Left lung (tissue), 10 donors: ENCODE results near the gene CDK5RAP1. TPM values are rescaled to one million over a fixed set of nuclear protein-coding genes. Genes with fewer than 3 reads are reported as not detected.

Experiments used
- ATAC-seq: fragments of 200-7000 bp; cut with Tn5 transposase; one replicate; pipeline ENCODE4 v1.9.1; 2020; ENCODE audit warnings: moderate library complexity
- DNase-seq, 4 donors: peaks; one replicate each; pipeline ENCODE4 v3.0.0-alpha.2; 2013 to 2020
- H3K27ac ChIP-seq, 2 donors: fragments of 200-600 bp; sonication (generic) in 1 of 2; one replicate each; pipeline versions ENCODE4 v1.5.0 to v1.8.0; 2020 to 2021
- H3K27me3 ChIP-seq, 2 donors: fragments of 200-600 bp; sonication (generic) in 1 of 2; one replicate each; pipeline versions ENCODE4 v1.5.0 to v1.8.0; 2020 to 2021
- H3K36me3 ChIP-seq, 2 donors: fragments of 200-600 bp; sonication (generic) in 1 of 2; one replicate each; pipeline versions ENCODE4 v1.5.0 to v1.8.0; 2020 to 2021
- H3K4me1 ChIP-seq, 2 donors: fragments of 200-600 bp; one replicate each; pipeline ENCODE4 v1.8.0; 2021
- H3K4me3 ChIP-seq, 2 donors: fragments of 200-600 bp; sonication (generic) in 1 of 2; one replicate each; pipeline versions ENCODE4 v1.5.0 to v1.8.0; 2020 to 2021; ENCODE audit warnings: mild to moderate bottlenecking in 1 of 2
- H3K9me3 ChIP-seq, 2 donors: fragments of 200-600 bp; sonication (generic) in 1 of 2; one replicate each; pipeline versions ENCODE4 v1.5.0 to v1.8.0; 2020 to 2021
- CTCF ChIP-seq, 2 donors: fragments of 200-600 bp; sonication (generic) in 1 of 2; IDR thresholded peaks; one replicate each; pipeline versions ENCODE4 v1.5.0 to v1.8.0; 2021; ENCODE audit warnings: antibody characterized with exemption in 2 of 2
- intact Hi-C, 2 donors: fragments of 100-400 bp; cut with DNase I; formaldehyde crosslinking; loops; one replicate each; pipeline versions ENCODE4 v1.11.2 to v1.14.2; 2022
- polyA plus RNA-seq, 6 donors: library from polyadenylated mRNA; unstranded; fragments of 120-200 nt; gene quantifications; one replicate each; pipeline ENCODE4 v1.2.1, GENCODE V29; 2013; ENCODE audit not compliant: insufficient read length in 6 of 6
- total RNA-seq, 2 donors: library from RNA; stranded (reverse); fragmentation: NEBNext Ultra II Directional; extraction: Animal tissue kit (Norgen Biotek cat#: 25700); gene quantifications; one replicate each; pipeline ENCODE4 v1.2.1, GENCODE V29; 2021
- donor health status: DM: no; HTN: yes; CAD: no.
- donor health status: DM: no; HTN: no; CAD: no.

The CDK5RAP1 gene
- total and polyA plus RNA-seq, 8 donors = 20.9 to 44.3 (median 37.1) TPM

DNA sequence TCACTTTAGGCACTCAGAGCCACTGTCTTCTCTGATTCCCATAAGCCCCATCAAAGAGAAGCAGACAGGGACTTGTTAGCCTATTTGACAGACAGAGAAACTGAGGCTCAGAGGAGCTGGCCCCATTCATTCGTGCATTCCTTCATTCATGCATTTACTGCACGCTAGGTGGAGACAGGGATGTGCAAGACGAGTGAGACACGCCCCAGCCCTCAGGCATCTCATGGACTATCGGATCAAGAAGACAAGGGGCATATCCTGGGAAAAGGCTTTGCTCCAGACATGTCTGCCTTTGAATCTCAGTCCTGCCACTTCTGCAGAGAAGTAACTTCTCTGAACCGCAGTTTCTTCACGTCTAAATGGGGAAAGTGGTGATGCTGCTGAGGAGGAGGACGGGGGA, 64.2 kb downstream of the CDK5RAP1 start:
- Histone ChIP-seq H3K36me3 (no peaks in the 10 kb centered on the region), H3K4me1 (no peaks in the 10 kb centered on the region), H3K4me3 (no peak overlapping the region), H3K27ac (no peak overlapping the region), H3K27me3 (peaks cover 0 to 7% of the 10 kb centered on the region in 2 donors), H3K9me3 (no peaks in the 10 kb centered on the region)
- no peak for TF ChIP-seq CTCF (IDR thresholded peaks at IDR 0.05)
- no peak for DNase-seq
- intact Hi-C loops = no loop called here
- ATAC-seq = no peak

DNA sequence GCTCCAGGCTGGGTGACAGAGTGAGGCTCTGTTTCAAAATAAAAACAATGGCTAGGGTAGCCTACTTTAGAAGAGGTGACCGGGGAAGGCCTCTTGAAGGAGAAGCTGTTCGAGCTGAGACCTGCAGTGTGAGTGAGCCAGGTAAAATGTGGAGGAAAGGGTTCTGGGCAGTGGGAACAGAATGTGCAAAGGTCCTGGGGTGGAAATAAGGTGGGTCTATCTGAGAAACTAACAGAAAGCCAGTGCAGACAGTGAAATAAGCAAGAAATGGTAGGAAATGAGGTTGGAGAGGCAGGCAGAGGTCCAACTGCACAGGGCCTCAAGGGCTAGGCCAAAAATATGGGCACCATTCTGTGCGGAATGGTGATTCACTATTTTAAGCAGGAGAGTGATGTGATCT, 64.9 kb downstream of the CDK5RAP1 start:
- ATAC-seq (no peak), DNase-seq (no peak)
- H3K4me3 ChIP-seq = no peak overlapping the region
- intact Hi-C loops = no loop called here
- TF ChIP-seq CTCF (IDR thresholded peaks at IDR 0.05) = no peak
- H3K4me1 ChIP-seq = no peaks in the 10 kb centered on the region
- H3K27ac ChIP-seq = no peak overlapping the region
- H3K9me3 ChIP-seq = no peaks in the 10 kb centered on the region
- peaks cover 0 to 8% of the 10 kb centered on the region in 2 donors for H3K27me3 ChIP-seq
- H3K36me3 ChIP-seq = no peaks in the 10 kb centered on the region

DNA sequence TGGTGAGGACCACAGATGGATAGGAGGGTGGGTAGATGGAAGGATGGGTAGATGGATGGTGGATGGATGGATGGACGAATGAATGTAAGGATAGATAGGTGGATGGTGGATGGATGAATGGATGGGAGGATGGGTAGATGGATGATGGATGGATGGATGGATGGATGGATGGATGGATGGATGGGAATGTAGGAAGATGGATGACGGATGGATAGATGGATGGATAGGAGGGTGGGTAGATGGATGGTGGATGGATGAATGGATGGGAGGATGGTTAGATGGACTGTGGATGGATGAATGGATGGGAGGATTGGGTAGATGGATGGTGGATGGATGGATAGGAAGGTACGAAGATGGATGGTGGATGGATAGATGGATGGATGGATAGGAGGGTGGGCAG, 67.2 kb downstream of the CDK5RAP1 start:
- no peak for DNase-seq
- Histone ChIP-seq H3K9me3 (no peaks in the 10 kb centered on the region), H3K36me3 (no peaks in the 10 kb centered on the region), H3K4me3 (no peak overlapping the region), H3K27ac (no peak overlapping the region), H3K4me1 (no peaks in the 10 kb centered on the region), H3K27me3 (peaks cover 0 to 25% of the 10 kb centered on the region in 2 donors)
- ATAC-seq = no peak
- intact Hi-C loops = no loop called here
- TF ChIP-seq CTCF (IDR thresholded peaks at IDR 0.05) = no peak

- Histone ChIP-seq H3K4me3 (no peak overlapping the region), H3K4me1 (no peaks in the 10 kb centered on the region), H3K27ac (no peak overlapping the region), H3K36me3 (no peaks in the 10 kb centered on the region), H3K9me3 (no peaks in the 10 kb centered on the region), H3K27me3 (peaks cover 0 to 30% of the 10 kb centered on the region in 2 donors)
- no peak for DNase-seq
- intact Hi-C loops = no loop called here
- ATAC-seq = no peak
- TF ChIP-seq CTCF (IDR thresholded peaks at IDR 0.05) = no peak
These were observed 67.7 kb downstream of the CDK5RAP1 start for GRCh38 chr20:33333616-33334015.

GRCh38 chr20:33332905-33333456, 68.3 kb downstream of the CDK5RAP1 start:
- ATAC-seq (no peak), DNase-seq (no peak)
- Histone ChIP-seq H3K4me1 (no peaks in the 10 kb centered on the region), H3K36me3 (no peaks in the 10 kb centered on the region), H3K9me3 (no peaks in the 10 kb centered on the region), H3K27ac (no peak overlapping the region), H3K4me3 (no peak overlapping the region), H3K27me3 (peaks cover 0 to 37% of the 10 kb centered on the region in 2 donors)
- TF ChIP-seq CTCF (IDR thresholded peaks at IDR 0.05) = no peak
- intact Hi-C loops = no loop called here
